Measurements from ENCODE around the gene NELFCD.

DNA sequence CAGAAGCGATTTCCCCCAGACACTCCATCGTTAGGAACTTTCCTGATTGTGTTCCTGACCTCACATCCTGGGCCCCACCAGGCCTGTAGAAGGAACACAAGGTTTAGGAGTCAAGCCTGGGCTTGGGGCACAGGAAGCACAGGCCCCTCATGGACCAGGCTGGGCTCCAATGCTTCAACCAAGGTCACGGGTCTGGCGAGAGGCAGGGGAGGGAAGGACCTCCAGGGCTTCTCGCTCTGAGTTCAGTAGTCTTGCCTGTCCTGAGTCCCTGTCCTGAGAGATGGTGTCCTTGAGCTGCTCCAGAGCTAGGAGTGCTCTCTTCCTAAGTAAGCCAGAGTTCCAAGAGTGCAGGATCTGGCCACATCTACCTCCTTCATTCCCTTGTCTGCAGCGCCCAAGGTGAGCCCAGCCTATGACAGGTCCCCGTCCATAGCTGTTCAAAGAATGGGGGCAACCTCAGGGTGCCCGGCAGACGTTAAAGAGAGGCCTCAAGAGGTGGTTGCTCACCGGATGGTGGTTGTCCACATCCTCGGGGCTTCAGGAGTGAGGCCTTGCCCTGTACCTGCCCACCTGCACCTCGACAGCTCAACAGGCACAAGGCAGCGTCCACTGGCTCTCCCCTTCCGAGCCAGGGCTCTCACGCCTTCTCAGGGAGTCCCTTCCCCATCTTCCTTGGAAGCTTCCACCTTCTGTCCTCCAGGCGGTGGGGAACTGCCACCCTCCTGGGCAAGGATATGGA is 36.6 kb downstream of the NELFCD start:
- TF ChIP-seq ZNF571 (tag by site-specific recombination; IDR thresholded peaks at IDR 0.05) = no peak
- TF ChIP-seq, protein P1, sequence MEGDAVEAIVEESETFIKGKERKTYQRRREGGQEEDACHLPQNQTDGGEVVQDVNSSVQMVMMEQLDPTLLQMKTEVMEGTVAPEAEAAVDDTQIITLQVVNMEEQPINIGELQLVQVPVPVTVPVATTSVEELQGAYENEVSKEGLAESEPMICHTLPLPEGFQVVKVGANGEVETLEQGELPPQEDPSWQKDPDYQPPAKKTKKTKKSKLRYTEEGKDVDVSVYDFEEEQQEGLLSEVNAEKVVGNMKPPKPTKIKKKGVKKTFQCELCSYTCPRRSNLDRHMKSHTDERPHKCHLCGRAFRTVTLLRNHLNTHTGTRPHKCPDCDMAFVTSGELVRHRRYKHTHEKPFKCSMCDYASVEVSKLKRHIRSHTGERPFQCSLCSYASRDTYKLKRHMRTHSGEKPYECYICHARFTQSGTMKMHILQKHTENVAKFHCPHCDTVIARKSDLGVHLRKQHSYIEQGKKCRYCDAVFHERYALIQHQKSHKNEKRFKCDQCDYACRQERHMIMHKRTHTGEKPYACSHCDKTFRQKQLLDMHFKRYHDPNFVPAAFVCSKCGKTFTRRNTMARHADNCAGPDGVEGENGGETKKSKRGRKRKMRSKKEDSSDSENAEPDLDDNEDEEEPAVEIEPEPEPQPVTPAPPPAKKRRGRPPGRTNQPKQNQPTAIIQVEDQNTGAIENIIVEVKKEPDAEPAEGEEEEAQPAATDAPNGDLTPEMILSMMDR (tag by site-specific recombination; IDR thresholded peaks at IDR 0.05) = no peak
- no peak for TF ChIP-seq ZEB2 (tag by site-specific recombination; IDR thresholded peaks at IDR 0.05)
- TF ChIP-seq ZFP41 (tag by site-specific recombination; IDR thresholded peaks at IDR 0.05; ENCODE audit: borderline replicate concordance) = no peak
- TF ChIP-seq, protein P2, sequence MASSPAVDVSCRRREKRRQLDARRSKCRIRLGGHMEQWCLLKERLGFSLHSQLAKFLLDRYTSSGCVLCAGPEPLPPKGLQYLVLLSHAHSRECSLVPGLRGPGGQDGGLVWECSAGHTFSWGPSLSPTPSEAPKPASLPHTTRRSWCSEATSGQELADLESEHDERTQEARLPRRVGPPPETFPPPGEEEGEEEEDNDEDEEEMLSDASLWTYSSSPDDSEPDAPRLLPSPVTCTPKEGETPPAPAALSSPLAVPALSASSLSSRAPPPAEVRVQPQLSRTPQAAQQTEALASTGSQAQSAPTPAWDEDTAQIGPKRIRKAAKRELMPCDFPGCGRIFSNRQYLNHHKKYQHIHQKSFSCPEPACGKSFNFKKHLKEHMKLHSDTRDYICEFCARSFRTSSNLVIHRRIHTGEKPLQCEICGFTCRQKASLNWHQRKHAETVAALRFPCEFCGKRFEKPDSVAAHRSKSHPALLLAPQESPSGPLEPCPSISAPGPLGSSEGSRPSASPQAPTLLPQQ (tag by site-specific recombination; IDR thresholded peaks at IDR 0.05) = no peak
- TF ChIP-seq REPIN1 (tag by site-specific recombination; IDR thresholded peaks at IDR 0.05; ENCODE audit: low read depth) = no peak
- TF ChIP-seq, protein P3, sequence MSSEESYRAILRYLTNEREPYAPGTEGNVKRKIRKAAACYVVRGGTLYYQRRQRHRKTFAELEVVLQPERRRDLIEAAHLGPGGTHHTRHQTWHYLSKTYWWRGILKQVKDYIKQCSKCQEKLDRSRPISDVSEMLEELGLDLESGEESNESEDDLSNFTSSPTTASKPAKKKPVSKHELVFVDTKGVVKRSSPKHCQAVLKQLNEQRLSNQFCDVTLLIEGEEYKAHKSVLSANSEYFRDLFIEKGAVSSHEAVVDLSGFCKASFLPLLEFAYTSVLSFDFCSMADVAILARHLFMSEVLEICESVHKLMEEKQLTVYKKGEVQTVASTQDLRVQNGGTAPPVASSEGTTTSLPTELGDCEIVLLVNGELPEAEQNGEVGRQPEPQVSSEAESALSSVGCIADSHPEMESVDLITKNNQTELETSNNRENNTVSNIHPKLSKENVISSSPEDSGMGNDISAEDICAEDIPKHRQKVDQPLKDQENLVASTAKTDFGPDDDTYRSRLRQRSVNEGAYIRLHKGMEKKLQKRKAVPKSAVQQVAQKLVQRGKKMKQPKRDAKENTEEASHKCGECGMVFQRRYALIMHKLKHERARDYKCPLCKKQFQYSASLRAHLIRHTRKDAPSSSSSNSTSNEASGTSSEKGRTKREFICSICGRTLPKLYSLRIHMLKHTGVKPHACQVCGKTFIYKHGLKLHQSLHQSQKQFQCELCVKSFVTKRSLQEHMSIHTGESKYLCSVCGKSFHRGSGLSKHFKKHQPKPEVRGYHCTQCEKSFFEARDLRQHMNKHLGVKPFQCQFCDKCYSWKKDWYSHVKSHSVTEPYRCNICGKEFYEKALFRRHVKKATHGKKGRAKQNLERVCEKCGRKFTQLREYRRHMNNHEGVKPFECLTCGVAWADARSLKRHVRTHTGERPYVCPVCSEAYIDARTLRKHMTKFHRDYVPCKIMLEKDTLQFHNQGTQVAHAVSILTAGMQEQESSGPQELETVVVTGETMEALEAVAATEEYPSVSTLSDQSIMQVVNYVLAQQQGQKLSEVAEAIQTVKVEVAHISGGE (tag by site-specific recombination; conservative IDR thresholded peaks at IDR 0.05; ENCODE audit: low read depth) = no peak
- TF ChIP-seq ZNF16 (tag by site-specific recombination; IDR thresholded peaks at IDR 0.05; ENCODE audit: low read depth) = no peak
- TF ChIP-seq ZNF239 (tag by site-specific recombination; IDR thresholded peaks at IDR 0.05) = no peak
- TF ChIP-seq, protein P4, sequence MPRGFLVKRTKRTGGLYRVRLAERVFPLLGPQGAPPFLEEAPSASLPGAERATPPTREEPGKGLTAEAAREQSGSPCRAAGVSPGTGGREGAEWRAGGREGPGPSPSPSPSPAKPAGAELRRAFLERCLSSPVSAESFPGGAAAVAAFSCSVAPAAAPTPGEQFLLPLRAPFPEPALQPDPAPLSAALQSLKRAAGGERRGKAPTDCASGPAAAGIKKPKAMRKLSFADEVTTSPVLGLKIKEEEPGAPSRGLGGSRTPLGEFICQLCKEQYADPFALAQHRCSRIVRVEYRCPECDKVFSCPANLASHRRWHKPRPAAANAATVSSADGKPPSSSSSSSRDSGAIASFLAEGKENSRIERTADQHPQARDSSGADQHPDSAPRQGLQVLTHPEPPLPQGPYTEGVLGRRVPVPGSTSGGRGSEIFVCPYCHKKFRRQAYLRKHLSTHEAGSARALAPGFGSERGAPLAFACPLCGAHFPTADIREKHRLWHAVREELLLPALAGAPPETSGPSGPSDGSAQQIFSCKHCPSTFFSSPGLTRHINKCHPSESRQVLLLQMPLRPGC (tag by site-specific recombination; IDR thresholded peaks at IDR 0.05) = no peak

Data from HEK293 (cell line).